ENCODE data around the gene UNC13D.
"Not testable (repeated sequence)": the region's sequence is repeated elsewhere in the genome, so short reads cannot be mapped to it uniquely, and the experiment has no call there.

Gene UNC13D

DNA sequence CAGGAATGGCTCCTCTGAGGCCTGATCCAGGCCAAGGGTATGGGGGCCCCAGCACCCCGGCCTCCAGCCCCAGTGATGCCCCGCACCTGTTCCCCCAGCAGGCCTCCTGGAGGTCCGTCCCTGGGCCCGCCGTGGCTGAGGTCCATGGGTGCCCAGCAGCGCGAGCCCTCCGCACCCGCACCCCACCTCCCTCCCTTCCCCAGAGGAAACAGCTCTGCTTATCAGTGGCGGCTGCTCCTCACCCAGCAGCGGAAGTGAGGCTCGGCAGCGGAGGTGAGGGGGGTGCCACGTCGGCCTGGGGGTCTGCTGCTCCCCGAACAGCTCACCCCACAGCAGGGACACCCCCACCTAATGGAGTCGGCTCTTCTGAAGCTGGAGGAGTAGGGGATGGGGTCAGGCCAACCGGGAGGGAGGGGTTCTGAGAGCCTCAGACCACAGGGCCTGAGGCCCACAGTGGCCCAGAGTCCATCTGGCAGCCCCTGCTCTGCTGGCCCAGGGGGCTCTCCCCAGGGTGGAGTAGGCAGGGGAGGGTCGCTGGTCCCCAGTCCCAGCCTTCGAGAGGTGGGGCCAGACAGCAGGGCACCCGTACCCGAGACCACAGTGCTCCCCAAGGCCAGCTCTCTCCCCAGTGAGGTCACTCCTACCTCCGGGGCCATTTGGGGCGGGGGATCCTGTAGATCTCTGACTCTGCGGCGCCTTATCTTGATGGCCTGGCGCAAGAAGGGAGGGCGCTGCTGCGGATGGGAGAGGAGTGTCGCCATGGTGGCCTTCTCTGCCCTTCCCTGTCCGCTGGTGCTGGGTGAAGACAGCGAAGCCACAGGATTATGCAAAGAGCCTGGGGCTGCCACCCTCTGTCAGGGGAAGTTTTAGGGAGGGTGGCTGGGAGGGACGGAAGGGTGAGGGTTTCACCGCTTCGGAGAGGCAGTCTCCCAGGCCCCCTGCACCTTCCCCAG lies at the start of gene UNC13D:
Gene UNC13D (minus strand): TSS at position 828 of the 953 bp plus-strand sequence. CDS start 67 bp downstream, at position 761.
- DNase-seq: no peak

DNA sequence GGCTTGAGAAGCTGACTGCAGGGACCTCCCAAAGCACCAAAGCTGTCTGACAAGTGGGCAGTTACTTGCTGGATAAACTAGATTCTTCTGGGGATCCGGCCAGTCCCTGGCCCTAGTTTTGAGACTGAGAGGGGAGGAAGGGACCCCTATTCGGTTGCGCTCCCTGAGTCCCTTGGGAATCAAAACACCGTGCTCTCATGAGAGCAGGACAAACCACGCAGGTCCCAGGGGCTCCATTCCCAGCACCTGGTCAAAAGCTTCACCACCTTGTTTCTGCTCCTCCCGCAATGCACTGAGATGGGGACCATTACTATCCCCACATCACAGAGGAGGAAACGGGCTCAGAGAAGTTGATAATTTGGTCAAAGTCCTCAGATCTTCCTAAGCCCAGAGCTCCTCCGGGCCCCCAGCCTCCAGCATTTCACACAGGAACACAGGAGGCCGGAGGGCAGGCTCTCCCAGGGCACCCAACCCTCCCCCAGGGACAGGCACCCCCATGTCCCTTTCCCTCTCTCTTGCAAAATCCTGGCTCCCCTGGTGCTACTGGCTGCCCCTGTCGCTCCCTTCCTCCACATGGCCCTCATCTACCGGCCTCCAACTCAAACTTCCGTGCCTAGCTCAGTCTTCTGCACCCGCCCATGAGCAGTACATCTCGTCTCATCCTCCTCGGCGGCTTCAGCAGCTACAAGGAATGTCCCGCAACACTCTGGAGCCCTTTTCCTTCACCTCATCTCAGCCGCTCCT lies 49.3 kb upstream of the UNC13D start:
- DNase-seq: no peak

- no peak for DNase-seq
These were observed 48.5 kb upstream of the UNC13D start for GRCh38 chr17:75892556-75893224.

GRCh38 chr17:75891605-75892555 lies 47.7 kb upstream of the UNC13D start:
- DNase-seq: no peak

DNA sequence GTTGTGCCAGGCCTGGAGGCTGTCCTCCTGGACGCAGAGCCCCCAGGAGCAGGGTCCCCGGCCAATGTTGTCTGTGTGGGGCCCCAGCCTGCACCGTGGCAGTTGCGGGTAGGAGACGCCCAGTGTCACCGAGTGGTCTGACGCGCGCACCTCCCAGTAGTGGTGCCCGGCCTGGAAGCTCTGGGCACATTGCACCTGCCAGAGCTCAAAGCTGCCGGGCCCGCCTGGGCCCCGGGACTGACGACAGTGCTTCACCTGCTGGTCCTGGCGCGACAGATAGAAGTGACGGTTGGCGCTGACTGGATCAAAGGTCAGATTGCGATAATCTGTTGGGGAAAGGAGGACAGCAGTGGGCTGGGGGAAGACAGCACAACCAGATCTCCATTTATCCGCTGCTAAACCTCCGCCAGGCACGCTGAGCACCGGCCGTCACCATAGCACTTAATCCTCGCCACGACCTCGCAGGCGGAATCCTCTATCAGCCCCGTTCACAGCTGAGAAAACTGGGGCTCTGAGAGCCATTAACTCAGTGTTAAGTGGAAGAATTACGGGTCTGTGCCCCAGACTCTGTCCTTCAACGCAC lies 46.9 kb upstream of the UNC13D start:
- DNase-seq: no peak

DNA sequence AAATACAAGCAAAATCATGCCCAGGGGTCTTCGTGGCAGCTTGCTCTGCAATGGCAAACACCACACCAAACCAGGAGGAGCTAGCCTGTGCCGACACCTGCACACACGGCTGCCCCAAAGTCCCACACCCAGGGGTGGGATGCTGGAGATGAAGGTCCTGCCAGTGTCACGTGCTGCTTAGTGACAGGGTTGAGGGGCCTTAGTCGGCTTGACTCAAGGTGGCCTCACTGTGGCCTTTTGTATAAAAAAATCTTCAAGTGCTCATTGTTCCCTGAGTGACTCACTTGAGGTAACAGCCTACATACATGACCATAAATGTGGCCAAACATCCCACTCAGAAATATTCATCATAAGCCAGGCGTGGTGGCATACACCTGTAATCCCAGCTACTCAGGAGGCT lies 45.2 kb upstream of the UNC13D start:
- DNase-seq: no peak

- no peak for DNase-seq
These were observed 44.3 kb upstream of the UNC13D start for GRCh38 chr17:75888484-75888883.

GRCh38 chr17:75885860-75886259 lies 41.7 kb upstream of the UNC13D start:
- DNase-seq: not testable (repeated sequence)

DNA sequence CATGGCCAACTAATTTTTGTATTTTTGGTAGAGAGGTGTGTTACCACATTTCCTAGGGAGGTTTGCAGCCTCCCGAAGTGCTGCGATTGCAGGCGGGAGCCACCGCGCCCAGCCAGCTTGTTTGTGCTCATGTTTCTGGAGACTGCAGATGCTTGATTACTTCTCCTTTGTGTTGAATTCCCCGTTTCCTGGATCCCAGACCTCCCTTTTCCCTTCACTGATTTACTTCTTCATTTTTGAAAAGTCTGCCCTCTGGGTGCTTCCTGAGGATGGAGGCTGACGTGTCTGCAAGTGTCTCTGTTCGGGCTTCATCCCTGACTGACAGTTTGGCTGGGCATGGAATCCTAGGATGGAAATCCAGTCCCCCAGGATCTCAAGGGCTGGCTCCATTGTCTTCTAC lies 41.2 kb upstream of the UNC13D start:
- DNase-seq: no peak

- no peak for DNase-seq
These were observed 37.7 kb upstream of the UNC13D start for GRCh38 chr17:75881678-75882454.

- no peak for DNase-seq
These were observed 36.1 kb upstream of the UNC13D start for GRCh38 chr17:75880266-75880665.

DNA sequence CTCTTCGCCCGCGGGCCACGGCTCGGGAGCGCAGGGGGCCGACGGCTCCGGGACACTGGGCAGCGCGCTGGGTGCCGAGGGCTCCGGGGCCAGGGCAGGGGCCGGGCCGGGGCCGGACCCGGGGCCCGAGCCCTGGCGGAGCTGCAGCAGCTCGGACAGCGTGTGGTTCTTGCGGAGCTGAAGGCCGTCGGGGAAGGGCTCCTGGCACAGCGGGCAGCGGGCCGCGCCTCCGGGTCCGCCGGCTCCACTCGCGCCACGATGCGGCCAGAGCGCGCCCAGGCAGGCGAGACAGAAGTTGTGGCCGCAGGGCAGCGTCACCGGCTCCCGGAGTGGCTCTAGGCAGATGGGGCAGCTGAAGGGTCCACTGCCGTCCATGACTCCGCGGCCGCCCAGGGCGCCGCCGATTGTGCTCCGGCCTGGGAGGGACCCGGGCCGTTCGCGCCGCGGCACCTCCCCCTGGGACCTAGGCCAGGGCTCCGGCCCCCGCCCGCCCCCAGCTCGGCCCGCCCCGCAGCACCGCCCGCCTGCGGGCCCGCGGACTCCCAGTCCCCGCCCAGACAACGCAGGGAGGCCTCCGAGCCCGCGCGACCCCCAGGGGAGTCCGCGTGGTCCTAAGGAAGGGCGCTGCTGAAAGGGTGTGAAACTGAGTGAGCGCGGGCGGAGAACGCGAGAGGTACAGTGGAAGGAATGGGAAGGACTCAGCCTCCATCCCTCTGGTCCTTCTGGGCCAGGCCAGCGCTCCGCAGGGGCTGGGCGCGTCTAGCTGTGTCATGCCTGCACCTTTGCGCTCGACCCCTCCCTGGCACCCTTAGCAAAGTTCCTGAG lies 34.2 kb upstream of the UNC13D start, which contains the start of gene TRIM47:
Gene TRIM47 (minus strand): TSS at position 408 of the 825 bp plus-strand sequence. CDS start 33 bp downstream, at position 375.
- DNase-seq: peak; percentile 70

DNA sequence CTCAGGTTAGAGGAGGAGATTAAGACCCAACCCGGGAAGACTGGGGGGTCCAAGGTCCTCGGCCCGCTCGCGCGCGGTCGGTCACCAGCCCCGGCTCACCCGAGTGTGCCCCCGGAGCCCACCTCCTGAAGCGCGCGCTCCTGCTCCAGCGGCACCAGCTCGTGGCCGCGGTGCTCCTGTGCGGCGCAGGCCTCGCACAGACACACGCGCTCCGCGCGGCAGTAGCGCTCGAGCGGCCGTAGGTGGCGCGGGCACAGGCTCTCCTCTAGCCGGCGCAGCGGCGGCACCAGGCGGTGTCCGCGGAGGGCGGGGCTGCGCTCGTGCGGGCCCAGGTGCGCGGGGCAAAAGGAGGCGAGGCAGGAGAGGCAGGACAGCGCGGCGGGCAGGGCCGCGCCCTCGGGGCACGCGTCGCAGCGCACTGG lies 33.6 kb upstream of the UNC13D start:
- peak; percentile 71 for DNase-seq

- DNase-seq: peak; percentile 97
These were observed 32.9 kb upstream of the UNC13D start for GRCh38 chr17:75876938-75877751.

GRCh38 chr17:75876190-75876937 lies 32.2 kb upstream of the UNC13D start:
- no peak for DNase-seq

DNA sequence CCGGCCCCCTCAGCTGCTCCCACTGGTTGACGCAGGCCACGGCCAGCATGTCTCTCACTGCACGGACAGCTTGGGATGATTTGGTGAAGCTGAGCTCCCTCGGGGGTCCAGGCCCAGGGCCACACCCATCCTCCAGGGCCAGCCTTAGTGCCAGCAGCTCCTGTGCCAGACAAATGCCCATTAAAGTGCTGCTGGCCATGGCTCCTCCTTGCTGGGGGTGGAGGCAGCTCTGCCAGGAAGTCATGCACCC lies 31.7 kb upstream of the UNC13D start:
- DNase-seq: peak; percentile 68

GRCh38 chr17:75875182-75875939 lies 31.2 kb upstream of the UNC13D start:
- no peak for DNase-seq

Measured in NCI-H226 (cell line).